SK-N-MC (cell line): ENCODE results near the gene SOCS2.

Experiments used
- EZH2 ChIP-seq: fragments of 200-600 bp; sonication (generic); IDR thresholded peaks from one replicate; pipeline ENCODE4 v1.6.1; 2017; ENCODE audit warnings: antibody characterized with exemption
- POLR2AphosphoS5 ChIP-seq: IDR thresholded peaks from 2 replicates; pipeline ENCODE4 v1.6.1; 2012; ENCODE audit warnings: mild to moderate bottlenecking, low read depth, low read length, borderline replicate concordance

DNA sequence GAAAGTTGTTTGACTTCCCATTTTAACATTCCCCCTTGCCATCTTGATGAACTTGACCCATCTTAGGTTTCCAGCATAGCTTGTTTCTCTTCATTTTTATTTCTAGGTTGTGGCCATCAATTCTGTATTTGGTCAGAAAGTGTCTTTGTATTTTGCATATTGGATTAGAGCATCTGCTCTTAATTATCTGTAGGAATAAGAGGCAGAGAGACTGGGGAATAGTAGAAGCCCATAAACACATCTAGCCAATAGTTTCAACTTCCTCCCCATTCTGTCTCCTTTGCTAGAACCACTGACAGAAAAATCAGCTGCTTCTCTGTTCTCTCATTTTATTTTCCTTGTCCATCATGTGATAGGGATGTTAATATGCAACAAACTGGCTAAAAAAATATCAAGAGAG lies 8.2 kb downstream of the SOCS2 start:
- TF ChIP-seq POLR2AphosphoS5 (no peak), EZH2 (no peak)
